Erythroblast (primary cell): Measurements from ENCODE around the gene ZMIZ1.

Source experiments
- DNase-seq, 2 experiments: peaks; one replicate each; lab custom pipeline; 2025; lab: John Stamatoyannopoulos, UW
- GATA1 ChIP-seq: IDR thresholded peaks from 2 replicates; pipeline ENCODE4 v1.6.1; 2011; ENCODE audit warnings: low read depth, mild to moderate bottlenecking, control low read depth, low read length, moderate library complexity
- POLR2A ChIP-seq: IDR thresholded peaks from 2 replicates; pipeline ENCODE4 v1.6.1; 2011; ENCODE audit warnings: mild to moderate bottlenecking, low read length

ZMIZ1 gene

DNA sequence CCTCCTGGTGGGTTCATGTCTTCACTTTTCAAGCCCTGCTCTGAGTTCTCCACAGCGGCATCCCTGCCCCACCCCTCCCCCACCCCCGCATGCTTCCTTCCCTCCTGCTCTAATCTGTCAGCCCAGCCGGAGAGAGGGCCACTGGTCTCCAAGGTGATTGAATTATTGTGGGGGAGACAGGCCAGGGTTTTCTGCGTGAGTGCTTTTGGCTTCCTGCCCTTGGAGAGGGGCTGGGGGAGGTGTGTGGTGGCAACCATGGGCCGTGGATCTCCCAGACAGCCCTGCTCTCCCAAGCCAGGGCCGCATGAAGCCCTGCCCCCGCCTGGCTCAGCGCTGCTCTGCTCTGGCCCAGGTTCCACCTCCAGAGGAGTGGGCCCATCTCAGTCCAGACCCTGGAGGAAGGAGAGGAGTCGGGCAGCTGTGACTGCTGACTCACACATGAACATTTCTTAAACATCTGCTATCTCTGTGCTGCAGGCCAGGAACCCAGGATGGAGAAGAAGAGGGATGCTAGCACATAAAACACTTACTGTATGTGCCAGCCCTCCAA lies 109.9 kb downstream of the ZMIZ1 start:
- peak; percentile 81 to 88 for DNase-seq

DNA sequence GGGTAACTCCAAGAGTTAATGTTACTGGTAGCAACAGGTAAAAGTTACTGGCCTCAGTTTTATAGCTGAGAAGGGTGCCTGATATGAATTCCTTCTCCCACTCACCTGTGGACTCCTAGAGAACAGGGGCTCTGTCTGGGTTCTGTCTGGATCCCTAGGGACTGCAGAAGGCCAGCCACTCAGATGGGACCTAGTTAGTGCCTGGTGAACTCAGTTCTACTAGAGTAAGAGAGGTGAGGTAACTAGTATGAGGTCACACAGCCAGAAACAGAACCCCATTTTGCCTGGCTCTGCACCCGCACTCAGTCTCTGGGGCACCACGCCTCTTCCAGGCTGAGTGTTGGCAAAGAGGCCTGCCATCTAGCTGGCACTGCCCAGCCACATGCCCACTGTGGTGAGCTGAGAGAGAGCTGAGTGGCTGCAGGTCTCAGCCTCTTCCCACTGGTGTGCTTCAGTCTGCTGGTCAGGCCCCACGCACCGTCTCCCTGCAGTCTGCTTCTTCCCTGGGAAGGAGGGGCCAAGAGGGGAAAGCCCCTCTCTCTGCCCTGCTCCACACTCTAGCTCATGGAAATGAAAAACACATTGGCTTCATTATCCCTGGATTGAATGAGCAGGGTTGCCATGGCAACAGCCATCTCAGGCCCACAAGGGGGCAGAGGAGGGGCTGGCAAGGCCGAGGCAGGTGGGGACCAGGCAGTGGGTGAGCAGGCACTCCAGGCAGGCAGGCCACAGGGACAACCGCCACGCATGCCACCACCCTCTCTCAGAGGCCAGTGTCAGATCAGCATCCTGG lies 110.6 kb downstream of the ZMIZ1 start:
- peak in 1 of 2 experiments; percentile 10 for DNase-seq
- TF ChIP-seq GATA1 (no peak), POLR2A (no peak)

More for the DNA sequence above, 109.9 kb downstream of the ZMIZ1 start:
- TF ChIP-seq POLR2A (no peak), GATA1 (no peak)

DNA sequence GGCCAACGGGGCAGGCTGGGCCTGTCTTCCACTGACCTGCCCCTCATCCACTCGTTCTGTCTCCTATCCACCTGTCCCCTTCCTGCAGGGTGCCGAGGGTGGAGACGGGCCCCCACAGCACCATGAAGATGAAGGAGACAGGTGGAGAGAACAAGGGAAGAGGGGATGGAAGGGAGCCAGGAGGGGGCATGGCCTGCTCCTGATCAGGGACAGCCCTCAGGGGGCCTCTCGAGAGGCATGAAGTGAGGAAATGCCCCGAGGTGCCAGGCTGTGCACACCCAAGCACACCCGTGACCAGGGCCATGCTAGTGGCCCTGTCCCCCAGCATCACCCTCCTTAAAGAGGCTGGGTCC lies 111.2 kb downstream of the ZMIZ1 start:
- DNase-seq = no peak

DNA sequence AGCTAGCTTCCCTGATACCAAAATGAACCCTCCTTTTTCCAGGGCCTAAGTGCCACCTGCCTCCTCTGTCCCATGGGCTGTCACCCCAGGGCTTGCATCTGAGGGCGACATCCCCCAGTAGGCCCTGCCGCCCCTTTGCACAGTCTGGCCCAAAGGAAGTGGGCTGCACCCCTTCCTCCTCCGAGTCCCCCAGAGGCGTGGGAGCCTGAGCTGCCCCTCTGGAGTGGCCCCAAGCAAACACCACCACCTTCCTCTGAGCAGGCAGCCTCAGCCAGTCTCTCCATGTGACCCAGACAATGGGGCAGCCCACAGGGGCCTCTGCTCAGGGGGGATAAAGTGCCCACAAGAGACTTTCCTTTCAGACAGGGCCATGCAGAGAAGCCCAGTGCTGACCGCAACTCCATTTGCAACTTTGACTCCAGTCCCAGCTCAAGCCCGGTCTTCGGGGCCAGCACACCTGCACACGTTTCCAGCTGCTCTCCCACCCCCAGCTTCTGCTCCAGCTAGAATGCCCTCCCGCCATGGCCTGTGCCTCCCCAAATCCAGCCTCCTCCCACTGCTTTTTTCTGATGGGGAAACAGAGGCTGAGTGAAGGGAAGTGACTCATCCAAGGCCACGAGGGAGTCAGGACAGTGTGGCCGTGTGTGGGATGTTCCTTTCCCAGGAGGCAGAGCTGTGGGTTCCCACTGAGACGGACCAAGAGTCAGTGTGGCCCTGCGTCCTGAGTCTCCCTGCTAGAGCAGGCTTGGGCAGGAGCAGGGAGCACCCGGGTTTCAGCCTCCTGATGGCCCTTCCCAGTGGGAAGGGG lies 111.9 kb downstream of the ZMIZ1 start:
- no peak for DNase-seq
- TF ChIP-seq GATA1 (no peak), POLR2A (no peak)

More for the DNA sequence above, 111.2 kb downstream of the ZMIZ1 start:
- TF ChIP-seq POLR2A = no peak

DNA sequence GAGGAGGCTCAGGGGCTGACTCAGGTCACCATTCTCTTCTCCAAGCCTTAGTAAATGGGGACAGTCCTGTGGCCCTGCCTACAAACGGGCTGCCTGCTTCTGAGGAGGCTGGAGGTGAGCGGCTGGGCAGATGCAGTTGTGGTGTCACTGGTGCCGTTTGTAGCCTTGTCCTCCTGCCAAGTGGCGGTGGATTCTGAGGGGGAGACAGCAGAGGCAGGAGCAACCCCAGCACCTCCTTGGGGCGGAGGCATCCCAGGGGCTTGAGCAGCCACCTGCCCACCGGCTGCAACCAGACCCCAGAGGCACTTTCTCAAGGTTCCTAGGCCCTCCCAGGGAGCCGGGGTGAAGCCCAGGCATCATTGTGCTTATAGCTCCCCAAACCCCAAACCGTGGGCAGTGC lies 112.5 kb downstream of the ZMIZ1 start:
- no peak for TF ChIP-seq GATA1
- TF ChIP-seq POLR2A = no peak
- no peak for DNase-seq

DNA sequence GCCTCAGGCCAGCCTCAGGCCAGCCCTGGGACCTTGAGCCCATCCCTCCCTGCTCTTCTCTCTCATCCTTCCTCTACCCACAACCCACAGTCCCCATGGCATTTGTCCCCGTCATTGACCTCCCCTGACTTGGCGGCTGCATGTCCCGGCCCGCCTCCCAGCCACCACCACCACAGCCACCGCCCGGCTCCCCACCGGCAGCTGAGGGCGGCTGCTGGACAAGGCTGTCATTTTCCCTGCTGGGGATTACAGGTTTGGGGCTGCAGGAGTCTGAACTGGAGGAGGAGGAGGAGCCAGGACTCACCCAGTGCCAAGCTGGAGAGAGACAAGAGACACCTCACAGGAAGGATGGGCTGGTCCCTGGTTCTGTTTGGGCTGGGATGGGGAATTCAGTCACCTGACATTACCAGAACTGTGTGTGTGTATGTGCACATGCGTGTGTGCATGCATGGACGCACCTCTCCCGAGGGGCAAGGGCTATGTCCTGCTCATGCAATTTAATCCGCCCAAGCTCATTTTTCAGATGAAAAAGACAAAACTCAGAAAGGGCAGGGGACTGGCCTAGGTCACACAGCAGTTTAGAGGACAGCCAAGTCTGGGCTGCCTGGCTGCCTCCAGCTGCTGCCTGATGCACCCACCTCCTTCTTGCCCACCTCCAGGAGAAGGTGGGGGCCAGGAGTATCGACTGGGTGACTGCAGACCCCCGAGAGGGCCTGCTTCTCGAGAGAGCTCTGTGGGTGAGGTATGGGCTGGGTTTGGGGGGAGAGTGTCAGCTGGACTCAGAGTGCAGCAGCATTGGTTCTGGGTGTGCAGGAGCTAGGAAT lies 113.1 kb downstream of the ZMIZ1 start:
- TF ChIP-seq GATA1 (no peak), POLR2A (no peak)
- no peak for DNase-seq

DNA sequence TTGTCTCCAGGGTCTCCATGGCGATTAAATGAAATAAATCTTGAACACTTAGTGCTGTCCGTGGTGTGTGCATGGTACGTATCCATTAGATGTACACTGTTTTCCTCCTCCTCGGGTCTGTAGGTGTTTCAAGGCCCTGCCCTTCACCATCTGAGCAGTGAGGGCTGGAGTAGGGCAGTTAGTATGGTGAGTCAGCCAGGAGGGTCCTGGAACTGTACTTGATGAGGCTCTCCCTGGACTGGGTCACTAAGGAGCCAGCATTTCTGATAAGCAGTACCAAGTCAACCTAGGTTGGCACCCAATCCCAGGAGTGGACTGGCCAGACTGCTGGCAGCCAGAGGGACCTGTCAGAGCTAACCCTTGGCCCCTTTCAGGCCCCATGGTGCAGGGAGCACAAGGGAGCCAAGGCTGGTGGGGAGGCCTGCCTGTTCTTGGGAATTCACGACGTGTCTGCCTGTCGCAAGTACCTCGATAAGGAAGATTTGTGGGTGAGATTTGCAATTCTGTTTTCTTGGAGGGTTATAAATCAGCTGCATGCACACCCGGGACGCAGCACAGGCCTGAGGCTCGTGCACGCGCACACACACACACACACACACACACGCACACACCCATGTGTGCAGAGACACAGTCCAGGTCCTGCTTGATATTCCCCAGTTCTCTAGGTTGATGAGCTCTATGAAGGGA lies 114.2 kb downstream of the ZMIZ1 start:
- TF ChIP-seq POLR2A = no peak
- no peak for TF ChIP-seq GATA1
- no peak for DNase-seq

DNA sequence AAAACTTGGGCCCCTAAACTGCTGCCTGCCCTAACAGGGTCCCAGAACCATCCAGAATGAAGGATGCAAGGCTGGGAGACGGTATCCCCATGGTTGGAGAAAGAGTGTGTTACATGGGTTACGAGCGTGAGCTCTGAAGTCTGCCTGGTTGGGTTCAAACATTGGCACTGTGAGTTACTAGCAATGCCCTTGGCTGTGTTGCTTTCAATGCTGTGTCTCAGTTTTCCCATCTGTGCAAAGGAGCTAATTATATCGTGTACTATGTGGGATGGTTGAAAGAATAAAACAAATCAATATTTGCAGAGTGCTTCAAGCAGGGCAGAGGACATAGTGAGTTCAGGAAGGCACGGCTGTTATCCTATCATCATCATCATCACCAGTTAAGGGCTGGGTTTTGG lies 114.7 kb downstream of the ZMIZ1 start:
- DNase-seq = no peak
- TF ChIP-seq GATA1 = no peak
- TF ChIP-seq POLR2A = no peak

DNA sequence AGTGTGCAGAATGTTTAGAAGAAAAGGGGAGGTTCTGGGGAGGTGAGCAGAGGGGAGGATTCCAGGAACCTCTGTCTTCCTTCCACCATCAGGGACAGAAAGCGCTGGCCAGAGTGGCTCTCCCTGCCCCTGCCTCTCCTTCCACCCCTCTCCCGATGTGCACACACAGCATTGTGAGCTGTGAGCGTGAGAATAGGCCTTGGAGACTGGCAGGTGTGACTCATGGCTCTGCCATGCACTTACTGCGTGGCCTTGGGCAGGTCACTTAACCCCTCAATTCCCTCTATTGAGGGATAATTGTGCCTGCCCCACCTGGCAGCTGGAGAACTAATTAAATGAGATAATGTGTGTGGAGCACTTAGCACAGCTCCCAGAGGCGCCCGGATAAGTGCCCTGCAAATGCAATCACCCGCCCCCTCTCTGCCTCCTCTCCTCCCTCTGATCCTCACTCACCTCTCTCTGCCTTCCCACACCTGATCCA lies 115.4 kb downstream of the ZMIZ1 start:
- TF ChIP-seq POLR2A (no peak), GATA1 (no peak)
- no peak for DNase-seq

DNA sequence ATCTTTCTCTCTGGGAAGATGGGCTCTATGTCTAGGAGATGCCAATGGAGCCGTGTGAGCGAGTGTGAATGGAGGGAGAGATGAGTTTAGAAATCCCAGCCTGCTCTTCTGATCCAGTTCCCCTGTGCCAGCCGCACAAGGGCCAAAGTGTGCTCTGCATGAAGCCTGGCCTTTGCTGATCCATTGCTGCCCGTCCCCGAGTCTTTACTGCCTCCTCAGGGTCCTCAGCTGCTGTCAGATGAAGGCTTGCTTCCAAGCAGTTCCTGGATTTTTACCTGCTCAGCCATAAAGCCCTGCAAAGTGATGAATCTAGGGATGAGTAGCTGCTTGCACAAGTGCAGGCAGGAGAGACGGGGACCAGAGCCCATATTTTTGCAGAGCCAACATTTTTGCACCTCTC lies 115.9 kb downstream of the ZMIZ1 start:
- TF ChIP-seq POLR2A (no peak), GATA1 (no peak)
- DNase-seq = no peak

DNA sequence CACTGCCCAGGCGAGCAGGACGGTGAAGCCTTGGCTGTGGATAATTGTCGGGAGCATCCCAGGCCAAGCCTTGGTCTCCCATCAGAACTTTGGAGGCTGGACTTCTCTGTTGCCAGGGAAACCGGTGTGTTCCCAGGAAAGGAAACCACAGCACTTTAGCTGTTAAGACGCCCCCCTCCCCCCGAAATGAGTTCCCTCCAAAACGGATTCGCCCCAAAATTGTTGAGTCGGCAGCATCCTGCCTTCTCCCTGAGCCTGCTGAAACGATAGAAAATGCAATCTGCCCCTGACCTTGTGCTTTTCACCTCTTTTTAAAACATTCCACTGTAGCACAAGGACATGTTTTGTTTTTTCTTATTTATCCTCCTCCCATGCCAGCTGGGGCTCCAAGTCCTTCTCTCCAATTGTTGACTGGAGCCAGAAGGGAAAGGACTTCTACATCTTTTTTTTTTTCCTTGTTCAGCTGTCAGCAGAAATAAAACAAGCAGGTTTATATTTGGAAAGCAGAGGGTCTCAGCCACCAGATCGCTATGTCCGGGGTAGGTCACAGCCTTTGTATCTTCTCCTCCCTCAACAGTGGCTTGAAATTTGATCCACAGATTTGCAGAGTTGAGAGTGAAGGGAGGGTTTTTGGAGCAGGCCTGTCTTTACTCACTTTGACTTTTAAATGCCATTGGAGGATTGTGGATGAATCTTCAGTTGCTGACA lies 116.5 kb downstream of the ZMIZ1 start:
- no peak for DNase-seq
- TF ChIP-seq POLR2A = no peak

DNA sequence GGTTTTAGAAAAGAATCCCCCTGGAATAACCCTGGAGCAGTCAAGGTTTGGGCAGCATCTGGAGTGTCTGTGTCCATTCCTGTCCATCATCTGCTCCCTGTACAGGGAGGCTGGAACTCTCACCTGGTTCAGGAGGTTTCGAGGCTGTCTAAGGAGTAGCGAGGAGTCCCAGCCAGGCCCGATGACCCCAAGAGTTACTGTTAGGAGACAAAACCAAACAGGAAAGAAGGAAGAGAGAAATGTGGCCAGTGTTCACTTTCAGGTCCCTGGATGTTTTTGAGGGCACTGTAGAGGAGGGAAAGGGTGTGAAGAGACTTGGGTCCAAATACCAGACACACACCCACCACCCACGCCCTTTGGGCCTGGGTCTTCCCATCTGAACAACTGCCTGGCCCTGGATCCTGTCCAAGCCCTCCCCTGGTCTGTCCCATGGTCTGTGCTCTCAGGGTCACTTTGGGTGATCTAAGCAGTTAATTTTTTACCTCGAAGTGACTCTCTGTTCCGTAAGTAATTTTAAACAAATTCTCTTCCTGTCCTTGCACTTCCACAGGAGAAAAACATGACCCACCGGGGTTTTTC lies 117.1 kb downstream of the ZMIZ1 start:
- TF ChIP-seq POLR2A (no peak), GATA1 (no peak)
- DNase-seq = no peak
